GM21526 (cell line): ENCODE results near the gene GP9.
"Not testable (repeated sequence)": the region's sequence is repeated elsewhere in the genome, so short reads cannot be mapped to it uniquely, and the experiment has no call there.

Source experiments
- ATAC-seq: cut with Tn5 transposase; IDR thresholded peaks from one replicate; pipeline ENCODE4 v1.9.1; 2021; ENCODE audit warnings: moderate library complexity; ENCODE audit not compliant: unreplicated experiment, low FRiP score

GP9 gene

DNA sequence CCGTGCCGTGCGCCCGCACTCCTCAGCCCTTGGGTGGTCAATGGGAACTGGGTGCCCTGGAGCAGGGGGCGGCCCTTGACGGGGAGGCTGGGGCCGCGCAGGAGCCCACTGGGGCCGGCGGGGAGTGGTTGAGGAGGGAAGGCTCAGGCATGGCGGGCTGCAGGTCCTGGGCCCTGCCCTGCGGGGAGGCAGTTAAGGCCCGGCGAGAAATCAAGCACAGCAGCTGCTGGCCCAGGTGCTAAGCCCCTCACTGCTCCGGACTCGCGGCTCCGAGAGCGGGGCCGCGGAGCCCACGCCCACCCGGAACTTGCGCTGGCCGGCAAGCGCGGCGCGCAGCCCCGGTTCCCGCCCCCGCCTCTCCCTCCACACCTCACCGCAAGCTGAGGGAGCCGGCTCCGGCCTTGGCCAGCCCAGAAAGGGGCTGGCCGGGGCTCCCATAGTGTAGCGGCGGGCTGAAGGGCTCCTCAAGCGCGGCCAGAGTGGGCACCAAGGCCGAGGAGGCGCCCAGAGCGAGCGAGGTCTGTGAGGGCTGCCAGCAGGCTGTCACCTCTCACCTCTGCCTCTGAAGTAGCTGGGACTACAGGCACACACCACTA lies 7.8 kb downstream of the GP9 start:
- ATAC-seq, result no peak

DNA sequence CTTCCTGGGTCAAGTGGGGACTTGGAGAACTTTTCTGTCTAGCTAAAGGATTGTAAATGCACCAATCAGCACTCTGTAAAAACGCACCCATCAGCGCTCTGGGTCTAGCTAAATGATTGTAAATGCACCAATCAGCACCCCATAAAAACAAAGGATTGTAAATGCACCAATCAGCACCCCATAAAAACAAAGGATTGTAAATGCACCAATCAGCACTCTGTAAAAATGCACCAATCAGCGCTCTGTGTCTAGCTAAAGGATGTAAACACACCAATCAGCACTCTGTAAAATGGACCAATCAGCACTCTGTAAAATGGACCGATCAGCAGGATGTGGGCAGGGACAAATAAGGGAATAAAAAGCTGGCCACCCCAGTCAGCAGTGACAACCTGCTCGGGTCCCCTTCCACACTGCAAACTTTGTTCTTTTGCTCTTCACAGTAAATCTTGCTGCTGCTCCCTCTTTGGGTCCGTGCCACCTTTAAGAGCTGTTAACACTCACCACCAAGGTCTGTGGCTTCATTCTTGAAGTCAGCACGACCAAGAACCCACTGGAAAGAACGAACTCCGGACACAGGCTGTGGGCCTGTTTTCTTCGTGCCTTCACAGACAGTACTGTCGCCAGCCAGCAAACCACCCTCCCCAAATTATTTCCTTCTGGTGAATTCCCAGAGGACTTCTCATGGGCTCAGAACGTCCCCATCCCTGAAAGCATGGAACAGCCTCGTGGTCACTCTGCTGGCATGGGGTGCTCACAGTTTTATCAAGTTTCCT lies 8.9 kb downstream of the GP9 start:
- ATAC-seq, result not testable (repeated sequence)

DNA sequence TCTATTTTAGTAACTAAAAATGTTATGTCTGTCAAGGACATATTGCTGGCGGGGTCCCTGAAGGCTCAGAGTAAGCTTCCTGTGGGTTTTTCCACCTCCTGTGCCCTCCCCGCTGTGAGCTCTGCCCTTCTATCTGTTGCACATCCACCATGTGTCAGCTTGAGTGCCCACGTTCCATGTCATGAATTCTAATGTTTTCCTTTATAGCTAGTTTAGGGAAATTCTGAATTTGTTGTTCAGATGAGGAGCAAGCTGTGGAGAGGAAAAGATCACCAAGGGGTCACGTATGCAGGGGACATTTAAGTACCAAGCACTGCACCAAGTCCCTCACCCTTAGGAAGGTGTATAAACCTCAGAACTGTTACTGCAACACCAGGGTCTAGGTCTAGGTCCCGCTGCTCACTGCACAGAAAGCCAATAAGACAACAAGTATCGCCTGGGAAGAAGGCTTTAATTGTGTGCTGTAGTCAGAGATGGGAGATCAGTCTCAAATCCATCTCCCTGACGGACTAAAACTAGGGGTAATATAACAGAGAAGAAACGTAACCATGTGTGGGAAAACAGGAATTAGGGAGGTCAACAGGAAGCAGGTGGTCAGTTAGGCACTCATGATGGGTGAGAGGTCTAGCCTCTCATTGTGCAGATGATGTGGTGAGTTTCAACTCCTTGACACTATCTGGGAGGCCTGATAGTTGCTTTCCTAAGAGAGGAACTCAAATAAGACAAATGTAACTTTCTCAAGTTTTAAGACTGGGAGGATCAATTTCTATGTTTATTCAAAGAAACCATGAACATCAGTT lies 9.7 kb downstream of the GP9 start:
- ATAC-seq, result no peak

DNA sequence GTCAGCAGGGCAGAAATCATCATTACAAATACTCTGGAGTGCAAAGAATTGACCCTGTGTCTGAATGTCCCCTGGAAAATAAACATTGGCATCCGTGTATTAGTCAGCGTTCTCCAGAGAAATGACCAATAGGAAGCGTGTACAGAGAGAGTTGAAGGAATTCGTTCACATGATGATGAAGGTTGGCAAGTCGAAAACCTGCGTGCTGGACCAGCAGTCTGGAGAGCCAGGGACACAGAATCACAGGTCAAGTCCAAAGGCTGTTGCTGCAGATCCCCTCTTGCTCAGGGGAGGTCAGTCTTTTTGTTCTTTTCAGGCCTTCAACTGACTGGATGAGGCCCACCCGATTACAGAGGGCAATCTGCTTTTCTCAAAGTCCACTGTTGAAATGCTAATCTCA lies 16.6 kb downstream of the GP9 start:
- no peak for ATAC-seq

DNA sequence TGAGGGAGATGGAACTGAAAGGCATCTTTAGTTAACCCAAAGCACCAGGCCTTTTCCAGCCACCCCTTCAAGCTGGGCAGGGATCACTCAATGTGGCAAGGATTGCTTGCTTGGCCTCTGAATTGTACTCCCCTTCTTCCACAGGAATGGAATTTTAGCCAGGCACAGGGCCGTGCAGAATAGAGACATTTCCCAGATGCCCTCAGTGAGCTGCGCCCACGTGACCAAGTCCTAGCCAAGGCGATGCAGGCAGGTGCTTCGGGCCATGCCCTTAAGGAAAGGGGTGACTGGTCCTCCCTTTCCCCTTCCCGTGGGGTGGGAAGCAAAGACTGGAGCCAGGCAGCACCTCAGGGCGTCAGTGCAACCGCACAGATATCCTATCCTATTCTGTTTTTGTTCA lies 17.9 kb downstream of the GP9 start:
- ATAC-seq, result no peak

DNA sequence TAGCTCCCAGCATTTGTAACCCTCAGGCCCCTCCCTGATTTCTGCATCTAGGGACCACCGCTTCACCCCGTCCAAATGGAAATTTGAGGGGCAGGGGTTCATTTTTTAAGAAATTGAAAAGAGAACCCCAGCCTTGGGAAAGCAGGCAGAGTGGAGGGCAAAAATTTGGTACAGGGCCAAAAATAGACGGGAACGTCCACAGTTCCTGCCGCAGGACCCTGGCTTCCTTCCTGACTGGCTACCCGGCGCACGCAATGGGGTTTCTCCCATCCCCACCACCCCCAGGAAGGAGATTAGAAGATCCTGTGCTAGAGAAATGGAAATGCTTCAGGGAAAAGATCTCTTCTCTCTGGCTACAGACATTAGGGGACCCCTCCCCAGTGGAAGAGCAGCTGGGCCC lies 20.9 kb downstream of the GP9 start:
- ATAC-seq, result no peak

DNA sequence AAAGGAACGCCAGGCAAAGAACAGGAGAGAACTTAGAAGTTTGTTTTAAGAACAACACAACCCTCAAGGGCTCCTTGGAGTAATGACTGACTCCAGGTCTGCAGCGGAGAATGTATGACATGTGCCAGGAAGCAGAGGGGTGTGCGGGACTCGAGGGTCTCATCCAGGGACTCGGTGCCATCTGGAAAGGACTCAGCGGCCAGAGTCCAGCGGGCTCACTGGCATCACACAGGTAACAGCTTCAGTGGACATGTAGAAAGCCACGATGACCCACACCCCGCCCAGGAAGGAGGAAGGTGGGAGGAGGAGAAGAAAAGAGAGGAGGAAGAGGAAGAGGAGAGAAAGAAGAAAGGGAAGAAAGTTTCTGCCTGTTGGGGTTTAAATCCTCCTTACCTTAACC lies 21.4 kb downstream of the GP9 start:
- no peak for ATAC-seq

DNA sequence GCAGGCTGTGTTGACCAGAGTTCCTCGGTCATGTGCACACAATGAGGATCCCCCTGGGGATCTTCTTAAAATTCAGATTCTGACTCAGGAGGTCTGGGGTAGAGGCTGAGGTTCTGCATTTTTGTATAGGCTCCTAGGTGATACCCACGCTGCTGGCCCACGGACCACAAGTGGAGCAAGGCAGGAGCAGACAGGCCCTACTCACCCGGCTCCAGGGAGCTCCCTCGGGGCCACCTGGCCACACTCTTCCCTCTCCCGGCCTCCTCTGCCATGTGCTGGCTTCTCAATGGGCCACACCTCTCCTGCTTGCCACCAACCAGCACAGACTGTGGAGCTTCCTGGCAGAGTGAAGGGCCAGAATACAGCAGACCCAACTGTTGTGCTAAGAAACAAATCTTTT lies 23.9 kb downstream of the GP9 start:
- no peak for ATAC-seq

DNA sequence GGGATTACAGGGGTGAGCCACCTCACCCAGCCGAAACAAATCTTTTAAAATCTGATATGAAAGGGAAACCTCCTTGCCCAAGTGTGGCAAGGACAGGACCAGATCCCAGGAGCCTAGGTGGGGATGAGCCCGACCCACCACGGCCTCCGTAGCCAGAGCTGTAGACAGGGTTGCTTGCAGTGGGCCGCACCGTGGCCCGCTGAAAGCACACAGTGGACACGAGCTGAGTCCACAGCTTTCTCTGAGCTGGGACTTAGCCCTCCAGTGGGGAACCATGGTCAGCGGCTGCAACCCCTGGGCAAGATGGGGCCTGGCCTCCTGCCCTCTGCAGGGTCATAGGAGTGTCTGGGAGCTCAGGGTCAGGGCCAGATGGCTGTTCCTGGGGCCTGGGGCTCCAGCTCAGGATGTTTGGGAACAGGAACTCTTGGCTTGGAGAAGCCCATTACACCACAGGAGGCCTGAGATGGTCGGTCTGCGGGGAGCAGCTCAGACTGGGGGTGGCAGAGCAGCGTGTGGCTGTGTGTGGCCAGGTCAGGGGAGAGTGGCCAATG lies 24.7 kb downstream of the GP9 start:
- no peak for ATAC-seq

DNA sequence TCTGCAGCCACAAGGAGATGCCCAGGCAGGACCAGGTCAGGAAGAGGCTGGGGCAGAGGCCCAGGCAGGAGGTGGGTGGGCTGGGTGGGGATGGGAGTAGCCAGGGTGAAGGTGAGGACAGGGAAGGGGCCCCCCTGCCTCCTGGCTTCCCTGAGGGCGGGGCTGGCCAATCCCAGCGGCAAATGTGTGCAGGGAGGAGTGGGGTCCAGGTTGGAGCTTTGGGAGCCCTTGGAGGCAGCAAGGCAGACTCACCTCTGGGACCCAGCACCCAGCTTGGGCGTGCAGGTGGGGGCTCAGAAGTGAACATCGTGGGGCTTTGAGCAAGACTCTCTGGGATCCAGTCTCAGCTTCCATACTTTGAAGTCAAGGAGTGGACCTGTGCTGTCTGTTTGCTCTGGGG lies 25.2 kb downstream of the GP9 start:
- ATAC-seq, result no peak

DNA sequence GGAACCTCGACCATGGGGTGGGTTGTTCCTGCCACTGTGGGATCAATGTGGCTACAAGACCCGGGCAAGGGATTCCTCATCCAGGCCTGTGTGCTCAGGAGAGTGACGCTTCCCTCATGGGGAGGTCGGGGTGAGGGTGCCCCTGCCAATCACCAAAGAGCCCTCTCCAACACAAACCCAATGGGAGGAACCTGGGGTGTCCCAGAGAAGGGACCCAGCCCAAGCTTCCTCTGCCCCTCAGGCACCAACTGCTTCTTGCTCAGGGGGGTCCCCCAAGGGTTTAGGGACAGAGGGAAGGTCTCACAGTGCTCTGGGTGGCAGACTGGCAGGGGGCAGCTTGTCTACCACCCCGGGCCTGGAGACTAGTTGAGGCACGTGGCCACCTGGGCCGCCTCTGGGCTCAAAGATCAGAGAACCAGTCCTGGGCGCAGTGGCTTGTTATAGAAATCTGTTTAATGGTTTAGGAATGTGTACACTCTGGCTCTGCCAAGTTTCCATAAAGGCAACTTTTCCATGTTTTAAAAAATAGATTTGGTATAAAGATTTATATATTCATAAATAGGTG lies 26.6 kb downstream of the GP9 start:
- ATAC-seq, result no peak

DNA sequence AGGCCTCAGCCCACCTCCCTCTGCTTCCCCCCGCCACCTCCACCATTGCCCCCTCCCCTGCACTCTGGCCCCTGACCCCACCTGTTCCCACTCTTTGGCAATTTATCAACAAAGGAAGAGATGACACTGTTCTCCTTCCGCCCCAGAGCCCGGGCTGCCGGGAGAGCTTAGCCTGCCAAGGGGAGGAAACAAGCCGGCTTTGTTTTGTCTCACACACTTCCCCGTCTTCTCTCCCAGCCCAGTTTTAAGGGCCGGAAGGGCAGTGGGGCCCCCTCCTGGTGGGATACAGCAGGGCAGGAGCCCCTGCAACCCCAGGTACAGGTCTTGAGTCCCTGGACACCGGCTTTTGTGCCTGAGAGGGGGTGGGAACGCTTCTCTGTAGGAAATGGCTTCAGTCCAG lies 27.3 kb downstream of the GP9 start:
- ATAC-seq, result not testable (repeated sequence)

DNA sequence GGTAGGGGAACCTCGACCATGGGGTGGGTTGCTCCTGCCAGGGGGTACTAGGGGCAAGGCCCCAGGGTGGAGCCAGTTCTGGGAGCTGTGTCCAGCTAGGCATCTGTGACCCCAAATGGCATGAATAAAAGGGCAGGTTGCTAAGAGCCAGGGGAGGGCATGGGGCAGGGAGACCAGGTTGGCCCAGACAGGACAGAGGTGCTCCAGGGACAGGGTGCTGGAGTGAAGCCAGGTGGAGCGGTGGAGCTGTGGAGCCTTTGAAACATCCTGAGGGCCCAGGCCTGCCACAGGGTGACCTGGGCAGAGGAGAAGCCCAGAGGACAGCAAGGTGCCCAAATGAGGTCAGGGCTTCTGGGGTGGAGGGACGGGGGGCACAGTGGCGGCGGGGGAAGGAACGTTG lies 27.7 kb downstream of the GP9 start:
- ATAC-seq, result not testable (repeated sequence)

DNA sequence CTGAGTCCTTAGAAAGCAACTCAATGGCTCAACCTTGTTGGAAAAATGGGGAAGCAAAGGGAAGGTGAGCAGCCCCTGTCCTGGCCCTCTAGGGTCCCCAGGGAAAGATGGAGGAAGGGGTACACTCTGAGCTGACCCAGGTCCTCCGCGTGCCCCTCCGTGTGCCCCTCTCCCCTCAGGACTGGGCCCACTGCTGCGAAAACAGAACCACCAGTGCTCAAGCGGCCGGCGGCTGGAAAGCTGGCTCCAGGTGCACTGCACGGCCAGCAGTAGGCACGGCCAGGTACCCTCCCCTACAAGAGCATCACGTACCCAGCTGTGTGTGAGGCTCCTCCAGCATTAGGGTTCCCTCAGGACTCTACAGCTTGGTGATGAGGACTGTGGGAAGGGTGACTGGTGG lies 34.7 kb downstream of the GP9 start:
- ATAC-seq, result no peak

DNA sequence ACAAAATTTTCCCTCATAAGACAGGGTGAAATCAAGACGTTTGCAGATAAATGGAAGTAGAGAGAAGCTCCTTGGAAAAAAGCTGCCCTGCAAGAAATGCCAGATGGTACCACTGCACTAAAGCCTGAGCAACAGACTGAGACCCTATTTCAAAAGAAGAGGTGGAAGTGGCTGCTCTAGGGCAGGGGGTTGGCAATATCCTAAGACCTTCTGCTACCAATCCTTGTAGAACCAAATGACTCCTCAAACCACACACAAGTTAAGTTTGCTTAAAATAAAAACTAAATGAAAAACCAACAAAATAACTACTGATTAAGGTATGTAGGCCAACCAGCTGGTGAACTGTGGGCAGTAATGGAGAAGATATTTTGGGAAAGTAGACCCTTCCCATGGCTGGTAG lies 39.7 kb downstream of the GP9 start:
- ATAC-seq, result no peak

DNA sequence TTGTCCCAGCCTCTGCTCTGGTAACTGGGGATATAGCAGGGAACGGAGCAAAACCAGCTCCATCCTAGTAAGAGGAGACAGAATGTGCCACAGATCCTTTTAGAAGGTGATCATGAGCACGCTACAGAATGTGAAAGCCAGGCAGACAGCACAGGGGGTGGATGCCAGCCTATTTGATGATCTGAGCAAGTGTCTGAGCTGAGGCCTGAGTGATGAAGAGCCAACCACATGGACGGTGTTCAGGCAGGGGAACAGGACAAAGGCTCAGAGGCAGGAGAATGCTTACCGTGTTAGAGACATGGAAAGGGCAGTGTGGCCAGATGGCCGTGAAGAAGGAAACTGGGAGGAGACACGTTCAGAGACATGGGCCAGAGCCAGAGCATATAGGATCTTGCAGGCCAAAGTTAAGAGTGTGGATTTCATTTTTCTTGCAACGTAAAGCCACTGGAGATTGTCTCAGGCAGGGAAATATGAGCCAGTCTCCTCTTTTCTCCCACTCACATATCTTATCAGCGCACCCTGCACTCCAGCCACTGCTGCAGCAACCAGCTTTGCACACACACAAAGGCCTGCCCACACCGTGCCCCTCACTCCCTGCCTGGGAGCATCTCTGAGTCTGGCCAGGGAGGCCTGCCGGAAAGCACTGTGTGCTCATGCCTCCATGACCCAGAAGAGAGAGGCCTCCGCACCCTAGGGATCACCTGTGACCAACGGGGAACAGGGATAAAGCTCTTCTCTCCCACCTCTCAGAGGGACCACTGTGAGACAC lies 41.0 kb downstream of the GP9 start:
- no peak for ATAC-seq

DNA sequence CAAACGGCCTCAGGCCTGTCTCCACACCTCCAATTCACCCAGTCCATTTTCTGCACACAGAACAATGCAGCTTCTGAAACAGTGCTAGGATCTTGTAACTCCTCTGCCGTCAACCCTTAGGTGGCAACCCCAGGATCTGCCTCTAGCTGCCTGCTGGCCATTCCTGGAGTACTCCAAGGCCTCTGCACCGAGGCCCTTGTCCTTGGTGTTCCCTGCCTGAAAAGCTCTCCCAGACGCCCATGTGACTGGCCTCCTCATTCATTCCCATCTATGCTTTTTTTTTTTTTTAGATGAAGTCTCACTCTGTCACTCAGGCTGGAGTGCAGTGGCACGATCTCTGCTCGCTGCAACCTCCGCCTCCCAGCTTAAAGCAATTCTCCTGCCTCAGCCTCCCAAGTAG lies 42.7 kb downstream of the GP9 start:
- ATAC-seq, result no peak

DNA sequence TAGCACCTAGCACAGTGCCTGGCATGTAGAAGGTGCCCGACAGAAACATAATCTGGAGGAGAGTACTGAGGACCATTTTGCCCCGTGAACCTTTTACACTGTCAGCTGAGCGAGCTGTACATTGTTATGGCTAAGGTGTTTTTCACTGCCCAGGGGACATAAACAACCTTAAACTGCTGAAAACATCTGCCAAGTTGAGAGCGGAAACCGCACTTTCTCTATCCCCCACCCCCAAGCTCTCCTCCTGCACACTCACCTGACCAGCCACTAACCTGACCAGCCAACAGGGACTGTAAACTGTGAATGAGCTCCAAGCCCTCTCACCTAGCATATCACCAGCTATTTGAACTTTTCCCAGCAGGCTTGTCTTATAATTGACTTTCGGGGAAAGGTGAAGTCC lies 43.5 kb downstream of the GP9 start:
- no peak for ATAC-seq

DNA sequence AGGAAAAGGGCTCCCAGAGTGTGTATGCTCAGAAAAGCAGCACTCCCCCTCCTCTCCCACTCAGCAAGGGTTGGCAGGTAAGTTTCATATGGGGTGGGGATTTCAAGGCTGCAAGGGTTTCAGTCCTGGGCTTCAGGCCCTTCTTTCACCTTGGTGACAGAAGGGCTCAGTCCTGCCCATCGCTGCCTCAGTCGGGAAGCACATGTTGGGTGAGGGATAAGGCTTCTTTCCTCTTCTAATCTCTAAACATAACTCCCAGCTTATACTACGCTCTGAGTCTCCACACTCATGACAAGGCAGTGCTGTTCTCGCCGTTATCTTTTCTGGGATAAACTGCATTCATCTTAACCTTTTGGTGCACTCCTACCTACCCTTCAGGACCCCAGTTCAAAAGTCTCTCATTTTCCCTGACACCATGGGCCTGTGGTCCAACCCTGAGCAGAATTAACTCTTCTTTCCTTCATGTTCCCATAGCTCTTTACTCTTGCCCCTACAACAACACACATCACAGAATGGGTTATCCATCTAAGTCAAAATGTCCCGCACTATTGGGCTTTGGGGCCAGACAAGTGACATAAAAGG lies 44.0 kb downstream of the GP9 start:
- no peak for ATAC-seq

DNA sequence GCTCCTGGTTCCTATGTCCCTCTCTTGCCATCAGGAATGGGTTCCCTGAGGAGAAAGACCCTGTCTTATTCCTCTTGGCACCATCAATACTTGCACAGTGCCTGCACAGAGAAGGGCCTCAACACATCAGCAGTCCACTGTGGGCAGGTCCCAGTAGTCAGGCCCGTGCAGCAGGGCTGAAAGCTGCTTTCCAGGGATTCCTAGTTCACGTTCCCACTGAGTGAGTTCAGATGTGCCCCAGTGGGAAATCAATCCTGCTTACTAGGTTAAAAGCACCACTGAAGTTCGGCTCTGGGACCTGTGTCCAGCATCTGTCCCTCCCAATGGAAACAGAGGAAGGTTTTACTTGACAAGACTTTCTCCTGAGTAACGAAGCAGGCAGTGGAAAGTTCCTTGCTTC lies 45.3 kb downstream of the GP9 start:
- ATAC-seq, result no peak
